ENCODE data around the gene TMEM126A.

Gene TMEM126A

GRCh38 chr11:85695546-85695945 is 47.8 kb downstream of the TMEM126A start:
- DNase-seq (ENCODE audit: low read depth), result no peak

GRCh38 chr11:85697747-85698146 is 50.0 kb downstream of the TMEM126A start:
- DNase-seq (ENCODE audit: low read depth), result no peak

- DNase-seq (ENCODE audit: low read depth), result no peak
These were observed 50.4 kb downstream of the TMEM126A start for GRCh38 chr11:85698195-85698594.

GRCh38 chr11:85699957-85700741 is 52.4 kb downstream of the TMEM126A start:
- DNase-seq (ENCODE audit: low read depth), result no peak

GRCh38 chr11:85704967-85705366 is 57.2 kb downstream of the TMEM126A start:
- no peak for DNase-seq (ENCODE audit: low read depth)

- DNase-seq (ENCODE audit: low read depth), result no peak
These were observed 58.0 kb downstream of the TMEM126A start for GRCh38 chr11:85705800-85706199.
